HepG2 (cell line): ENCODE data around the gene IL22RA1. TPM values are rescaled to one million over a fixed set of nuclear protein-coding genes. Genes with fewer than 3 reads are reported as not detected.

ENCODE experiments used
- ARID4A ChIP-seq: sonication (generic); formaldehyde crosslinking; IDR thresholded peaks from 2 replicates; pipeline ENCODE4 v1.5.0; 2020; ENCODE audit warnings: mild to moderate bottlenecking, missing genetic modification reagents, borderline replicate concordance
- CBFB ChIP-seq: sonication (generic); formaldehyde crosslinking; IDR thresholded peaks from 2 replicates; pipeline ENCODE4 v1.4.0; 2020; ENCODE audit warnings: missing genetic modification reagents
- EHMT2 ChIP-seq: fragments of 200-600 bp; sonication (generic); IDR thresholded peaks from 2 replicates; pipeline ENCODE4 v1.7.0; 2017; ENCODE audit warnings: antibody characterized with exemption, low read depth, low read length, borderline replicate concordance
- ETV5 ChIP-seq: IDR thresholded peaks from 2 replicates; pipeline ENCODE4 v1.6.1; 2018; ENCODE audit warnings: missing biosample characterization, missing genetic modification reagents, inconsistent platforms, borderline replicate concordance
- FOXC1 ChIP-seq: sonication (generic); formaldehyde crosslinking; IDR thresholded peaks from 2 replicates; pipeline ENCODE4 v1.8.0; 2022; ENCODE audit warnings: mild to moderate bottlenecking, missing genetic modification reagents, borderline replicate concordance
- NFYC ChIP-seq: IDR thresholded peaks from 2 replicates; pipeline ENCODE4 v1.6.1; 2016; ENCODE audit warnings: missing genetic modification reagents, missing compliant biosample characterization
- SAFB2 ChIP-seq: sonication (generic); formaldehyde crosslinking; IDR thresholded peaks from 2 replicates; pipeline ENCODE4 v1.5.1; 2020; ENCODE audit warnings: missing genetic modification reagents, low read depth, mild to moderate bottlenecking, borderline replicate concordance
- SMC3 ChIP-seq: IDR thresholded peaks from 2 replicates; pipeline ENCODE4 v1.6.1; 2011; ENCODE audit warnings: low read length, improper control_type of control experiment
- ZNF333 ChIP-seq: sonication (generic); formaldehyde crosslinking; IDR thresholded peaks from 2 replicates; pipeline ENCODE4 v1.4.0; 2020; ENCODE audit warnings: mild to moderate bottlenecking, missing genetic modification reagents, borderline replicate concordance
- ZNF337 ChIP-seq: sonication (generic); formaldehyde crosslinking; IDR thresholded peaks from 2 replicates; pipeline ENCODE4 v1.5.1; 2020; ENCODE audit warnings: missing genetic modification reagents, low read depth, mild to moderate bottlenecking, borderline replicate concordance
- ZNF407 ChIP-seq: sonication (generic); formaldehyde crosslinking; IDR thresholded peaks from one replicate; pipeline ENCODE4 v1.5.1; 2020; ENCODE audit warnings: mild to moderate bottlenecking, missing genetic modification reagents; ENCODE audit errors: not compliant biosample characterization
- ZNF710 ChIP-seq: sonication (generic); formaldehyde crosslinking; IDR thresholded peaks from 2 replicates; pipeline ENCODE4 v1.5.0; 2020; ENCODE audit warnings: mild to moderate bottlenecking, missing genetic modification reagents, borderline replicate concordance
- ZNF777 ChIP-seq: sonication (generic); formaldehyde crosslinking; IDR thresholded peaks from 2 replicates; pipeline ENCODE4 v1.4.0; 2020; ENCODE audit warnings: missing genetic modification reagents
- polyA plus RNA-seq, 8 experiments: library from polyadenylated mRNA; depleted of rRNA in 3 of 8; stranded (reverse) in 7 of 8; unstranded in 1 of 8; fragments of >200 nt; fragmentation: Illumina TruSeq in 4 of 8; extraction: Trizol in 4 of 8; gene quantifications; 2 replicates each; pipeline versions ENCODE4 v1.2.1 to v1.2.3, GENCODE V29; 2011 to 2016; ENCODE audit warnings: low read depth in 4 of 8, missing spikeins in 1 of 8, mixed read lengths in 1 of 8; ENCODE audit not compliant: insufficient read depth in 1 of 8
- total RNA-seq, 5 experiments: library from RNA; depleted of rRNA; stranded (reverse); fragments of >200 nt; fragmentation: Illumina TruSeq; extraction: Trizol; gene quantifications; 2 replicates each; pipeline ENCODE4 v1.2.3, GENCODE V29; 2016; ENCODE audit warnings: low read depth in 1 of 5

The IL22RA1 gene
- total and polyA plus RNA-seq, 2 of the 13 experiments (the other 11 are each of a cell fraction or from before 2014, with no cell fraction given): 4.4 to 10.2 TPM

GRCh38 chr1:24186993-24187790 lies 44.3 kb upstream of the IL22RA1 start, which contains the start of gene IFNLR1 (continued):
- TF ChIP-seq ZNF407 (CRISPR knock-in tag) (no peak), ARID4A (CRISPR knock-in tag) (peak; percentile 63; the same call in 1 of the 2 replicates), ZNF333 (CRISPR knock-in tag) (peak; percentile 24; the same call in 1 of the 2 replicates), FOXC1 (CRISPR knock-in tag) (no peak), ZNF710 (CRISPR knock-in tag) (peak; percentile 34), SMC3 (no peak), ZNF337 (CRISPR knock-in tag) (no peak), ZNF777 (CRISPR knock-in tag) (peak; percentile 64), EHMT2 (no peak), CBFB (CRISPR knock-in tag) (no peak), NFYC (CRISPR knock-in tag) (peak; percentile 50), ETV5 (CRISPR knock-in tag) (peak; percentile 8; the same call in 1 of the 2 replicates), SAFB2 (CRISPR knock-in tag) (peak; percentile 46; the same call in 1 of the 2 replicates)
